Stimulated activated CD4-positive, alpha-beta T cell treated with anti-CD3 and anti-CD28 coated beads, Interleukin-1b, Interleukin-23, amount 100 ng/mL, for 4 hours (primary cell): Measurements from ENCODE around the gene RDH12.
"Not testable (repeated sequence)": the region's sequence is repeated elsewhere in the genome, so short reads cannot be mapped to it uniquely, and the experiment has no call there.

ENCODE experiments used
- DNase-seq, 2 donors: peaks; one replicate each; pipeline ENCODE4 v3.0.0-alpha.2; 2020; ENCODE audit warnings: low read depth in 2 of 2

The RDH12 gene

GRCh38 chr14:67701492-67701891, at the start of gene RDH12:
TSS of gene RDH12 (plus strand) at chr14:67701886. CDS start at chr14:67722643, 20,757 bp downstream.
- DNase-seq = not testable (repeated sequence)

GRCh38 chr14:67652189-67652588, 49.5 kb upstream of the RDH12 start:
- no peak for DNase-seq

- DNase-seq = no peak
Measured at GRCh38 chr14:67653651-67654280, 47.9 kb upstream of the RDH12 start.

DNA sequence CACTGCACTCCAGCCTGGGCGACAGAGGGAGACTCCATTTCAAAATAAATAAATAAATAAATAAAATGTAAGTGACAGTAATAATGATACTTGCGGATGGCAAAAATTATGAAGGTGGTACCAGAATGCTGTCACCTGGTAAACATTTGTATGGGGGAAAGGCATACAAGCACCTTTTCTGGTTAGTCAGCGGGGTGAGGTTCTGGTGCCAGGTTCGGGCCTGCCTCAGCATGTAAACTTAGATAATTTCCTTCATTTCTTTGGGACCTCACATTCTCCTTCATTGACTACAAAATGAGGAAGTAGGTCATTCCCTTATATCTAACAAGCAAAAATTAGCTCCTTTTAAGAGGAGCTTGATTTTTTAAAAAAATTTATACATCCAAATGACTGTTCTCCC, 38.1 kb upstream of the RDH12 start:
- no peak for DNase-seq

DNA sequence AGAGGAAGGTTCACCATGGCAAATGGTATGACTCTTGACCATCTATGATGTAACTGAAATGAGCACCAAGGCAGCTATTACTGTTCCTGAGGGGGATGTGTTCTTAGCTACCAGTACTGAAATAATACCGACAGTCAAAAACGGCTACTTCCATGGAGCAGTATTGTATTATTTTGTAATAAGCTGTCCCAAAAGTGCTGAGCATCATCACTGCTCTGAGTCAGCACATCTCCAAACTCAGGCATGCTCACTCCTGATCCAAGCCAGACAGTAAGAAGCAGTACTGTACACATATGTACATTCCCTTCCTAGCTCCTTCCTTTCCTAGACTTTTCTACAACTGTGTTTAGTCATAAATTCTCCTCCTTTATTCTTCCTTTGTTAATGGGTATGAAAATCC, 35.8 kb upstream of the RDH12 start:
- DNase-seq = no peak

- DNase-seq = peak in 1 of 2 donors; percentile 18
Measured at GRCh38 chr14:67666750-67667449, 34.8 kb upstream of the RDH12 start.

DNA sequence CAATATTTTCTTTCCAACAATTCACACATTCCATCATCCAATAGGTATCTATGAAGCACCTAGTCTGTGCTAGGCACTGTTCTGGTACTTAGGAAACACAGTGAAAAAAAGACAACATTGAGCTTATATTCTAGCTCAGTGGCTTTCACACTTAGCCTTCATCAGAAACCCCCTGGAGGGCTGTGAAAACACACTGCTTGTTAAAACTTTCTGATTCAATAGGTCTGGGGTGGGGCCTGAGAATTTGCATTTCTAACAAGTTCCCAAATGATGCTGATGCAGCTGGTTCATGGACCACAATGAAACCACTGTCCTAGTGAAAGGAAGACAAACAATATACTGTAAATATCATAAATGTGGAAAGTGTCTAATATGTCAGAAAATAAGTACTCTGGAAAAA, 33.1 kb upstream of the RDH12 start:
- no peak for DNase-seq

DNA sequence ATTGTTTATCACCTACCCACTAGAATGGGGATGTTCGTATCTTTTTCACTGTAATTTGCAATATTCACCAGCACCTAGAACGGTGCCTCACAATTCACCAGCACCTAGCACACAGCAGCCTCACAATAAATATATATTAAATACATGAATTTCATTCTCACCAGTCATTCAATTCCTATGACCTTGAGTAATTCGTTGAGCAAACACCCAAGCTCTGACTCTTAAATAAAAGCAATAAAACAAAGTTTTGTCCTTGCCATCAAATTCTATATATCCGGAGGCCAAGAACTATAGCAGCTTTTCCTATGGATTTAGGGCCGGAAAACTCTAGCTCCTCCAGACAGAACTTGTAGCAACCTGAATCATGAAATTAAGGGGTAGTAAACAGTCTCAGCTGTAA, 28.2 kb upstream of the RDH12 start:
- no peak for DNase-seq

- peak in 1 of 2 donors; percentile 46 for DNase-seq
Measured at GRCh38 chr14:67674139-67674479, 27.6 kb upstream of the RDH12 start.

GRCh38 chr14:67674480-67675218, 27.0 kb upstream of the RDH12 start, which contains the start of gene VTI1B:
TSS of gene VTI1B (minus strand) at chr14:67674632. CDS start at chr14:67674489, 143 bp downstream.
- DNase-seq = peak; percentile 68 to 72

DNA sequence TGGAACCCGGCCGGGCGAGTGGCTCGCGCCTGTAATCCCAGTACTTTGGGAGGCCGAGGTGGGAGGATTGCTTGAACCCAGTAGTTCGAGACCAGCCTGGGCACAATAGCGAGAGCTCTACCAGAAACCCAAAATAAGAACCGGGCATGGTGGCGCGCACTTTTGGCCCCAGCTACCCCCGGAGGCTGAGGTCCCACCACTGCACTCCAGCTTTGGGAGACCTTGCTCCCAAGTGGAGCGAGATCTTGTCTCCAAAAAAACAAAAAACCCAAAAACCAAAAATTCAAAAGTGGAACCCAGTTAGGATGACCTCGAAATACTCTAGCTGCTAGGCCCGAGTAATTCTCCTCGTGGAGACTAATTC, 26.5 kb upstream of the RDH12 start:
- no peak for DNase-seq

DNA sequence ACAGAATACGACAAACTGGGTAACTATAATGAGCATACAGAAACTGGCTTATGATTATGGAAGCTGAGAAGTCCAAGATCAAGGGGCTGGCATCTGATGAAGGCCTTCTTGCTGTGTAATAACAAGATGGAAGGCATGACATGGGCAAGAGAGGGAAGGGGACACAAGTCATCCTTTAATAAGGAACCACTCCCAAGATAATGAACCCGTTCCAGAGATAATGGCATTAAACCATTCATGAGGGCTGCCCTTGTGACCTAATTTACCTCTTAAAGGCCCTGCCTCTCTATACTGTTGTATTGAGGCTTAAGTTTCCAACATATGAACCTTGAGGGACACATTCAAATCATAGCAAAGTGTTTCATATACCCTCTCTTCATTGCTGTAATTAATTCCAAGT, 22.7 kb upstream of the RDH12 start:
- DNase-seq = no peak

GRCh38 chr14:67680121-67680602, 21.5 kb upstream of the RDH12 start:
- no peak for DNase-seq

DNA sequence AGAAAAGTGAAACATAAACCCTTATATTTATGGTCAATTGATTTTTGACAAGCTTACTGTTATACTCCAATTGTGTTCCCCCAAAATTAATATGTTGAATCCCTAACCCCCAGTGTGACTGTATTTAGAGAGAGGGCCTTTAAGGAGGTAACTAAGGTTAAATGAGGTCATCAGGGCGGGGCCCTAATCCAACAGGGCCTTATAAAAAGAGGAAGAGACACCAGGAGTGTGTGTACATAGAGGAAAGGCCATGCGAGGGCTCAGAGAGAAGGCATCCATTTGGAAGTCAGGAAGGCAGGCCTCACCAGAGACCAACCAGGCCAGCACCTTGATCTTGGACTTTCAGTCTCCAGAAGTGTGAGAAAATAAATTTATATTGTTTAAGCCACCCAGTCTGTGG, 20.7 kb upstream of the RDH12 start:
- DNase-seq = no peak

DNA sequence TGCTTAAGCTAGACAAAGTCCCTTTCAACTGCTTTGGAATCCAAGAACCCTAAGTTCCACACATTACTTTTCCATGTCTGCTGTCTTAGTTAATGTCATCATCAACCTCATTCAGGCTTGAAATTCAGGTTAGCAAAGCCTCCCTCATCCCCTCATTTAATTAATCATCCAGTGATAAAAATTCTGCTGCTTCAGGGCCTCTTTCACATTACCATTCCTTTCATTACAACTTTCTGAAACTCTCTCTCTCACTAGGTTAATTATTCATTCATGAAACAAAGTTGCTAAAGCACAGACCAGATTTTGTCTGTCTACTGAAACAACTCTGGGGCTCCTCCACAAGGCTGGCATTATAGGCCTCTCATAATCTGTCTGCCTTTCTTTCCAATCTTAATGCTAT, 17.8 kb upstream of the RDH12 start:
- no peak for DNase-seq

DNA sequence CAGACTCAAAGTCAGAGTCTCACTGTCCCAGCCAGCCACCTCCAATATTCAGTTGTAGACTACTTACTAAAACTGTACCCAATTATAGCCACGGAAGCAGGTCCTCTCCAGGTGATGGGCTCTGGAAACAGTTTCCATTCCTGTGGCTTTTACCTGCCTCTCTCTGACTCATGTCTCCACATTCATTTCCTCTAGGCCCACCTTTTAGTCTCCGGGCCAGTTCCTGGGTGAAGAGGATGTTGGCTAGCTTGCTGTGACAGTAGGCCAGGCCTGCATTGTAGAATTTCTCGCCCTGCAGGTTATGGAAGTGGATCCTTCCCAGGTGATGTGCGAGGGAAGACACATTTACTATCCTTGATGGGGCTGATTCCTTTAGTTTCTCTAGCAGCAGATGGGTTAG, 11.7 kb upstream of the RDH12 start:
- no peak for DNase-seq

DNA sequence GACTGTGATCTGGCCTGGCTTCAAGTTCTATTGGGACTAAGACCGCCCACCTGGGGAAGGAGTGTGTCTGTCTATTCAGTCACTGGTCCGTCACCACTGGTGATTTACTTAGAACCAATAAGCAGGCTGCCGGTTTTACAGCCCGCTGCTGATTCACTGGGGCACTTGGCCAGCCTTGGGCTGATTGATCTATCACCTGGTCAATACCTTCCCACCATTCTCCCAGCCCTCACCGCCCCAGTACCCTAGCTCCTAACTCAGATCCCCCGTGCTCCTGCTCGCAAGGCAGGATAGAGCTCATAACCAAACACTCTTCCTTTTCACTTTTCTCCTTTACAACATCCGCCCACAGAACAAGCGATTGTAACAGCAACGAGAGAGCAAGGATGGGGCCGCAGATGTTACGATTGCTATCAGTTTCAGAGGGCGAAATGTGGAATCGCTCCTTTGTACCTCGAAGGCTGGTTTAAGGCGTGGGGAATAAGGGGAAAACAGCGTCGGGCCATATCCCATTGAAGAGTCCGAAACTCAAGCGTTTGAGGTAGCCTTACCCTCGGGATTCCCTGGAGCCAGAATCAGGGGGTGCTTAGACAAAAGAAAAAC, 6.8 kb upstream of the RDH12 start:
- peak; percentile 47 to 54 for DNase-seq

DNA sequence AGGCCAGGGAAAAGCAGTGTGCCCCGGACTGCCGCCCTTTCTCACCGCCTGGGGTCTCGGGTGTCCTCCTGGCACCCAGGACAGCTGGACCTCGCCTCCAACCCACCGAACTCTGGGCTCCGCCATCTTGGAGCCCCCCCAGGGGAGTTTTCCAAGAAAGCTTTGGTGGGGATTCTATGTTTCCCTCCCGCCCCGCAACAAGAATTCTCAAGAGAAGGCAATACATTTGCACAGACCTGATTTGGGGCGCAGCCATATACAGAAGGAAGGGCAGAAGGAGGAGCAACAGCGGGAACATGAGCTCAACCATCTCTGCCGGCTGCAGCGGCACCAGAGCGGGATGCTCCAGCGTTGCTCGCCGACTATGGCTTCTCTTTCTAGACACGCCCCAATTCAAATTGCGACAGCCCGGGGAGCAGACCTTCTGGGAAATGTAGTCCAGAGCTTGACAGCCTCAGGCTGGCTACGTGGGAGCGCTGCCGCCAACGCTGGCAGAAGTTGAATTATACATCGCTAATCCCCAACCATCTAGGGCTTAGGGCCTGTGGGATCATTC, 6.2 kb upstream of the RDH12 start, which contains the start of gene RDH11:
TSS of gene RDH11 (minus strand) at position 371 of the 556 bp plus-strand sequence. CDS start at position 310, 61 bp downstream.
- peak; percentile 63 to 72 for DNase-seq

- no peak for DNase-seq
Measured at GRCh38 chr14:67697006-67697405, 4.7 kb upstream of the RDH12 start.

- no peak for DNase-seq
Measured at GRCh38 chr14:67698179-67698578, 3.5 kb upstream of the RDH12 start.

- no peak for DNase-seq
Measured at GRCh38 chr14:67703997-67704396, 2.3 kb downstream of the RDH12 start.
